Gastroesophageal sphincter (tissue), 4 donors: Measurements from ENCODE around the gene LRRC36. TPM values are rescaled to one million over a fixed set of nuclear protein-coding genes. Genes with fewer than 3 reads are reported as not detected.
"Not testable (repeated sequence)": the region's sequence is repeated elsewhere in the genome, so short reads cannot be mapped to it uniquely, and the experiment has no call there.

ENCODE experiments used
- ATAC-seq: fragments of 150-250 bp; one replicate; pipeline ENCODE4 v1.9.1; 2016; ENCODE audit warnings: mild to moderate bottlenecking, moderate library complexity
- H3K27ac ChIP-seq, 4 donors: fragments of 200-600 bp; sonication (generic) in 3 of 4; 1 replicate in 3 of 4; 2 replicates in 1 of 4; pipeline ENCODE4 v1.5.1; 2016 to 2019
- H3K27me3 ChIP-seq: fragments of 200-600 bp; sonication (generic); one replicate; pipeline ENCODE4 v1.5.1; 2019
- H3K36me3 ChIP-seq, 2 donors: fragments of 200-600 bp; sonication (generic); one replicate each; pipeline ENCODE4 v1.5.1; 2019; ENCODE audit warnings: control low read depth in 1 of 2
- H3K4me1 ChIP-seq, 3 donors: fragments of 200-600 bp; sonication (generic); 1 replicate in 2 of 3; 2 replicates in 1 of 3; pipeline ENCODE4 v1.5.1; 2016 to 2019; ENCODE audit warnings: control low read depth in 2 of 3
- H3K4me3 ChIP-seq, 2 donors: fragments of 200-600 bp; sonication (generic); one replicate each; pipeline ENCODE4 v1.5.1; 2019; ENCODE audit warnings: mild to moderate bottlenecking in 1 of 2, moderate library complexity in 1 of 2
- H3K9me3 ChIP-seq, 3 donors: fragments of 200-600 bp; sonication (generic); one replicate each; pipeline ENCODE4 v1.5.1; 2017 to 2019; ENCODE audit warnings: control low read depth in 2 of 3
- CTCF ChIP-seq, 4 experiments: fragments of 200-600 bp in 2 of 4; fragments of 450-650 bp in 2 of 4; sonication (generic) in 1 of 4; IDR thresholded peaks; one replicate each; pipeline ENCODE4 v1.5.1; 2017 to 2019; ENCODE audit warnings: antibody characterized with exemption in 4 of 4, mild to moderate bottlenecking in 2 of 4, moderate library complexity in 2 of 4
- EP300 ChIP-seq: sonication (generic); formaldehyde crosslinking; IDR thresholded peaks from one replicate; pipeline ENCODE4 v1.6.1; 2017; ENCODE audit warnings: antibody characterized with exemption, mild to moderate bottlenecking
- POLR2A ChIP-seq, 2 donors: fragments of 450-650 bp; IDR thresholded peaks; one replicate each; pipeline ENCODE4 v1.6.1; 2017; ENCODE audit warnings: antibody characterized with exemption in 2 of 2, mild to moderate bottlenecking in 2 of 2, moderate library complexity in 1 of 2
- POLR2AphosphoS5 ChIP-seq: sonication (generic); formaldehyde crosslinking; IDR thresholded peaks from one replicate; pipeline ENCODE4 v1.6.1; 2017; ENCODE audit warnings: antibody characterized with exemption
- WGBS, 2 donors: methylation state at CpG; one replicate each; pipeline ENCODE4 v1.1.5; 2018; ENCODE audit warnings: low coverage in 1 of 2; 5-methylcytosine and 5-hydroxymethylcytosine counted together
- total RNA-seq, 4 donors: library from RNA; depleted of rRNA; stranded (reverse); fragments of >200 nt; gene quantifications; one replicate each; pipeline ENCODE4 v1.1.0, GENCODE V29; 2016

The LRRC36 gene
- total RNA-seq, 4 donors from 2014 or later, result 0.27 TPM; not detected in 3

- no peaks in the 10 kb centered on the region for H3K27me3 ChIP-seq
- no peak overlapping the region for H3K4me3 ChIP-seq
- TF ChIP-seq CTCF (IDR thresholded peaks at IDR 0.05) (no peak), POLR2A (IDR thresholded peaks at IDR 0.05) (no peak), EP300 (no peak), POLR2AphosphoS5 (no peak)
- WGBS, 2 donors, result 49 to 62% methylated on average over 2 to 3 of the region's 3 CpGs
- no peak overlapping the region for H3K27ac ChIP-seq
- no peaks in the 10 kb centered on the region for H3K36me3 ChIP-seq
- no peaks in the 10 kb centered on the region for H3K9me3 ChIP-seq
- ATAC-seq, result no peak
- no peaks in the 10 kb centered on the region for H3K4me1 ChIP-seq
Observed at GRCh38 chr16:67356396-67356795, 29.8 kb downstream of the LRRC36 start.

- Histone ChIP-seq H3K4me3 (no peak overlapping the region), H3K27ac (no peak overlapping the region), H3K36me3 (no peaks in the 10 kb centered on the region), H3K27me3 (no peaks in the 10 kb centered on the region), H3K9me3 (no peaks in the 10 kb centered on the region), H3K4me1 (no peaks in the 10 kb centered on the region)
- 75 to 88% methylated on average over 2 to 4 of the region's 4 CpGs for WGBS, 2 donors
- TF ChIP-seq EP300, result no peak
- TF ChIP-seq CTCF (IDR thresholded peaks at IDR 0.05), result no peak
- no peak for TF ChIP-seq POLR2AphosphoS5
- no peak for TF ChIP-seq POLR2A (IDR thresholded peaks at IDR 0.05)
- no peak for ATAC-seq
Observed at GRCh38 chr16:67357561-67357960, 30.9 kb downstream of the LRRC36 start.

GRCh38 chr16:67359540-67360269 is 33.1 kb downstream of the LRRC36 start:
- not testable (repeated sequence) for H3K36me3 ChIP-seq, H3K9me3 ChIP-seq, H3K4me3 ChIP-seq, ATAC-seq, H3K4me1 ChIP-seq, H3K27ac ChIP-seq, H3K27me3 ChIP-seq
- WGBS, 2 donors, result 93 to 95% methylated on average over 8 of the region's 8 CpGs

GRCh38 chr16:67361038-67361437 is 34.4 kb downstream of the LRRC36 start:
- Histone ChIP-seq H3K4me3 (no peak overlapping the region), H3K4me1 (no peaks in the 10 kb centered on the region), H3K9me3 (no peaks in the 10 kb centered on the region), H3K27me3 (no peaks in the 10 kb centered on the region), H3K36me3 (no peaks in the 10 kb centered on the region), H3K27ac (no peak overlapping the region)
- TF ChIP-seq POLR2AphosphoS5 (no peak), EP300 (no peak), CTCF (IDR thresholded peaks at IDR 0.05) (no peak), POLR2A (IDR thresholded peaks at IDR 0.05) (no peak)
- WGBS, 2 donors, result 89 to 92% methylated on average over 3 of the region's 3 CpGs
- ATAC-seq, result no peak

- H3K36me3 ChIP-seq, result no peaks in the 10 kb centered on the region
- no peak overlapping the region for H3K27ac ChIP-seq
- no peak overlapping the region for H3K4me3 ChIP-seq
- H3K27me3 ChIP-seq, result no peaks in the 10 kb centered on the region
- TF ChIP-seq EP300 (no peak), CTCF (IDR thresholded peaks at IDR 0.05) (no peak), POLR2AphosphoS5 (no peak), POLR2A (IDR thresholded peaks at IDR 0.05) (no peak)
- ATAC-seq, result no peak
- no peaks in the 10 kb centered on the region for H3K4me1 ChIP-seq
- H3K9me3 ChIP-seq, result no peaks in the 10 kb centered on the region
Observed at GRCh38 chr16:67364600-67365235, 38.1 kb downstream of the LRRC36 start.
